Astrocyte (in vitro differentiated cells and primary cell): ENCODE measurements around the gene CUL7. TPM values are rescaled to one million over a fixed set of nuclear protein-coding genes. Genes with fewer than 3 reads are reported as not detected.

Experiments
- DNase-seq: peaks from one replicate; pipeline ENCODE4 v3.0.0-alpha.2; 2010; ENCODE audit warnings: low read depth
- FAIRE-seq: peaks from 2 replicates; lab custom pipeline; 2011; peaks lifted over from hg19 to GRCh38; lab: Jason Lieb, UNC
- H2AFZ ChIP-seq: 2 replicates; pipeline ENCODE4 v1.6.0; 2012; ENCODE audit warnings: low read depth, low read length, inconsistent platforms
- H3K27ac ChIP-seq: 2 replicates; pipeline ENCODE4 v1.5.1; 2011; ENCODE audit warnings: low read depth, low read length, inconsistent platforms
- H3K27me3 ChIP-seq: 2 replicates; pipeline ENCODE4 v1.6.0; 2011; ENCODE audit warnings: low read length, inconsistent platforms; ENCODE audit not compliant: insufficient read depth
- H3K36me3 ChIP-seq: 2 replicates; pipeline ENCODE4 v1.5.1; 2011; ENCODE audit warnings: low read length, inconsistent platforms; ENCODE audit not compliant: insufficient read depth
- H3K4me1 ChIP-seq: 2 replicates; pipeline ENCODE4 v1.5.1; 2011; ENCODE audit warnings: low read length, inconsistent platforms; ENCODE audit not compliant: insufficient read depth
- H3K4me2 ChIP-seq: 2 replicates; pipeline ENCODE4 v1.6.0; 2012; ENCODE audit warnings: low read length, inconsistent platforms
- H3K4me3 ChIP-seq: 2 replicates; pipeline ENCODE4 v1.5.1; 2011; ENCODE audit warnings: low read depth, mild to moderate bottlenecking, low read length, inconsistent platforms; ENCODE audit not compliant: insufficient read depth
- H3K79me2 ChIP-seq: 2 replicates; pipeline ENCODE4 v1.6.0; 2012; ENCODE audit warnings: mild to moderate bottlenecking, low read length, inconsistent platforms; ENCODE audit not compliant: insufficient read depth
- H3K9ac ChIP-seq: 2 replicates; pipeline ENCODE4 v1.6.0; 2012; ENCODE audit warnings: mild to moderate bottlenecking, low read length, inconsistent platforms
- H3K9me3 ChIP-seq: 2 replicates; pipeline ENCODE4 v1.5.1; 2012; ENCODE audit warnings: low read depth, mild to moderate bottlenecking, low read length, inconsistent platforms; ENCODE audit not compliant: insufficient read depth
- H4K20me1 ChIP-seq: 2 replicates; pipeline ENCODE4 v1.6.0; 2012; ENCODE audit warnings: low read length, inconsistent platforms; ENCODE audit not compliant: insufficient read depth
- H3K27ac Mint-ChIP-seq: one replicate; pipeline ENCODE4 v1.8.0; 2021; ENCODE audit warnings: mild to moderate bottlenecking, mixed read lengths; ENCODE audit not compliant: unreplicated experiment
- H3K27me3 Mint-ChIP-seq: one replicate; pipeline ENCODE4 v1.8.0; 2021; ENCODE audit warnings: low read depth, mixed read lengths; ENCODE audit not compliant: unreplicated experiment
- H3K36me3 Mint-ChIP-seq: one replicate; pipeline ENCODE4 v1.8.0; 2021; ENCODE audit warnings: low read depth, mixed read lengths; ENCODE audit not compliant: unreplicated experiment
- H3K4me1 Mint-ChIP-seq: one replicate; pipeline ENCODE4 v1.8.0; 2021; ENCODE audit warnings: low read depth, mixed read lengths; ENCODE audit not compliant: unreplicated experiment
- H3K4me3 Mint-ChIP-seq: one replicate; pipeline ENCODE4 v1.8.0; 2021; ENCODE audit warnings: mild to moderate bottlenecking, moderate library complexity, mixed read lengths; ENCODE audit not compliant: unreplicated experiment
- H3K9me3 Mint-ChIP-seq: one replicate; pipeline ENCODE4 v1.8.0; 2021; ENCODE audit warnings: mild to moderate bottlenecking, mixed read lengths; ENCODE audit not compliant: unreplicated experiment
- EZH2 ChIP-seq: IDR thresholded peaks from 2 replicates; pipeline ENCODE4 v1.6.1; 2012; ENCODE audit warnings: mild to moderate bottlenecking, low read length, inconsistent platforms; ENCODE audit not compliant: insufficient read depth
- total RNA-seq: library from RNA; stranded (reverse); gene quantifications from 2 replicates; pipeline ENCODE4 v1.2.1, GENCODE V29; 2021
- TF ChIP-seq, protein P1 (sequence below): IDR thresholded peaks from 2 replicates; pipeline ENCODE4 v1.5.1; 2011; ENCODE audit warnings: low read depth, mild to moderate bottlenecking, inconsistent platforms, low read length, moderate library complexity; ENCODE audit not compliant: insufficient read depth

Gene CUL7
- total RNA-seq, 1 donor from 2014 or later: 21.2 TPM

DNA sequence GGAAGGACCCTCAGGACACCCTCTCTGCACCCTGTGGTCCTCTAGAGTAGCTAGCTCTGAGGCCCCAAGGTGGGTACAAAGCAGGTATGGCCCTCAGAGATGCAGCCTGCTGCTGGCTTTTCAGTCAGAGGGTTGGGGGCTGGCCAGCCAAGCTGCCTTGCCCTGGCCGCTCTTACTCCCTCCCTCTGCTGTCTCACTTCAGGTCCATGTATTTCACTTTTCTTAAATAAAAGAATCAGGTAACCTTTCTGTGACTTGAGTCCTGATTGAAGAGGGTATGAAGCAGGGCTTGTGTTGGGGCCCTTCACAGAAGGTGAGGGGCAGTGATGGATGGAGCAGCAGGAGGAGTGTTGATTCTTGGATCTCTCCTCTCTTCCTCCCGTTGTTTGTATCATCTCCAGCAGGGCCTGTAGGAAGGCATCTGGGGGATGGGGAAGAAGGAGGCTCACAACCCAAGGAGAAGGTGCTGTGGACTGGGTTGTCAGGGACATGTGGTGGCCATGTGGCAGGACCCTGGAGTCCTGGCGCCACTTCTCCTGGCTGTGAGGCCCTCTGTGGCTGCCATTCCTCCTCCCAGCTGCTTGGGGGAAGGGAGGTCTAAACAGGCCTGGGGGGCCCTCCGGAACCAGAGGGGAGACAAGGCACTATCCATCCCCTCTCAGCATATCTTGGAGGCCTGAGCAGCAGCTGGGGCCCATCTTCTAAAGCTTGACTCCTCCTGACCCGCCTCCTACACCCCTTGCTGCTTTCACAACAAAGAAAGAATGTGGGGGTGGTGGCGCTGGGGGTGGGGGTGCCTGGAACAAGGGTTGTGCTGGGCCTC, 21.4 kb upstream of the CUL7 start:
- DNase-seq (no peak), FAIRE-seq (no peak)
- Mint-ChIP-seq H3K27ac (peak overlapping the region; percentile 83), H3K4me3 (peak overlapping the region; percentile 80), H3K9me3 (no peaks in the 10 kb centered on the region), H3K36me3 (peaks cover 6% of the 10 kb centered on the region), H3K27me3 (no peaks in the 10 kb centered on the region), H3K4me1 (peaks cover 35% of the 10 kb centered on the region)
- TF ChIP-seq EZH2: no peak
- TF ChIP-seq, protein P1, sequence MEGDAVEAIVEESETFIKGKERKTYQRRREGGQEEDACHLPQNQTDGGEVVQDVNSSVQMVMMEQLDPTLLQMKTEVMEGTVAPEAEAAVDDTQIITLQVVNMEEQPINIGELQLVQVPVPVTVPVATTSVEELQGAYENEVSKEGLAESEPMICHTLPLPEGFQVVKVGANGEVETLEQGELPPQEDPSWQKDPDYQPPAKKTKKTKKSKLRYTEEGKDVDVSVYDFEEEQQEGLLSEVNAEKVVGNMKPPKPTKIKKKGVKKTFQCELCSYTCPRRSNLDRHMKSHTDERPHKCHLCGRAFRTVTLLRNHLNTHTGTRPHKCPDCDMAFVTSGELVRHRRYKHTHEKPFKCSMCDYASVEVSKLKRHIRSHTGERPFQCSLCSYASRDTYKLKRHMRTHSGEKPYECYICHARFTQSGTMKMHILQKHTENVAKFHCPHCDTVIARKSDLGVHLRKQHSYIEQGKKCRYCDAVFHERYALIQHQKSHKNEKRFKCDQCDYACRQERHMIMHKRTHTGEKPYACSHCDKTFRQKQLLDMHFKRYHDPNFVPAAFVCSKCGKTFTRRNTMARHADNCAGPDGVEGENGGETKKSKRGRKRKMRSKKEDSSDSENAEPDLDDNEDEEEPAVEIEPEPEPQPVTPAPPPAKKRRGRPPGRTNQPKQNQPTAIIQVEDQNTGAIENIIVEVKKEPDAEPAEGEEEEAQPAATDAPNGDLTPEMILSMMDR: no peak
- Histone ChIP-seq H3K9me3 (no peaks in the 10 kb centered on the region), H3K27ac (peak overlapping the region; percentile 81), H4K20me1 (peaks cover 26% of the 10 kb centered on the region), H3K4me3 (no peak overlapping the region), H3K36me3 (no peaks in the 10 kb centered on the region), H3K79me2 (peaks cover 39% of the 10 kb centered on the region), H2AFZ (no peak overlapping the region), H3K4me1 (peaks cover 29% of the 10 kb centered on the region), H3K4me2 (peak overlapping the region; percentile 89), H3K27me3 (no peaks in the 10 kb centered on the region), H3K9ac (peak overlapping the region; percentile 72)

DNA sequence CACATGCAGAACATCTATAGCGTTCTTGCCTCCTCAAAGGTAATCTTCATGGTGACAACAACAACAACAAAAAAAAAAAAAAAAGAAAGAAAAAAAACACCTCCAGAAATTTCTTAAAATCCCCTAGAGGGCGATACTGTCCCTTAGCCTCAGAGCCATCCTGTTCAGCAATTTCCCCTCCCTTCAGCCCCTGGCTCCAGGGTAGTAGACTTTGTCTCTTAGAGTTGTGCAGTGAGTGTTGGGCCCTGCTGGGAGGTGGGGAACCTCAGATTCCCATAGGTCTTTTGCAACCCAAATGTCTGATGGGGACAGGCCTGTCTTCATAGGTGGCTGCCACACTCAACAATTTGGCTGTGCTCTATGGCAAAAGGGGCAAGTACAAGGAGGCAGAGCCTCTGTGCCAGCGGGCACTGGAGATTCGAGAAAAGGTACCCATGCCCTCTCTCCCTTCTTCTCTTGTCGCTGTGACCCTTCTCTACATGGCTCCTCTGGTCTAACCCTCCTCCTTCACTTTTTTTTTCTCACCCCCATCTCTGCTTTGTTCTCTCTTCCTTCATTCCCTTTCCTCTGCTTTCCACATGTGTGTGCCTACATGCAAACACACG, 16.5 kb upstream of the CUL7 start:
- Mint-ChIP-seq H3K4me3 (no peak overlapping the region), H3K9me3 (no peaks in the 10 kb centered on the region), H3K27ac (peak overlapping the region; percentile 27), H3K27me3 (no peaks in the 10 kb centered on the region), H3K4me1 (peaks cover 29% of the 10 kb centered on the region), H3K36me3 (peaks cover 20% of the 10 kb centered on the region)
- Histone ChIP-seq H3K9ac (peak overlapping the region; percentile 10), H2AFZ (no peak overlapping the region), H3K36me3 (no peaks in the 10 kb centered on the region), H3K9me3 (no peaks in the 10 kb centered on the region), H3K4me3 (no peak overlapping the region), H3K4me1 (peaks cover 4% of the 10 kb centered on the region), H3K27me3 (no peaks in the 10 kb centered on the region), H3K27ac (no peak overlapping the region), H3K79me2 (no peaks in the 10 kb centered on the region), H4K20me1 (no peaks in the 10 kb centered on the region), H3K4me2 (no peak overlapping the region)
- TF ChIP-seq, protein P1: peak; percentile 68
- TF ChIP-seq EZH2: no peak
- DNase-seq (peak; percentile 52), FAIRE-seq (no peak)
